ENCODE data around the gene MORN1.

DNA sequence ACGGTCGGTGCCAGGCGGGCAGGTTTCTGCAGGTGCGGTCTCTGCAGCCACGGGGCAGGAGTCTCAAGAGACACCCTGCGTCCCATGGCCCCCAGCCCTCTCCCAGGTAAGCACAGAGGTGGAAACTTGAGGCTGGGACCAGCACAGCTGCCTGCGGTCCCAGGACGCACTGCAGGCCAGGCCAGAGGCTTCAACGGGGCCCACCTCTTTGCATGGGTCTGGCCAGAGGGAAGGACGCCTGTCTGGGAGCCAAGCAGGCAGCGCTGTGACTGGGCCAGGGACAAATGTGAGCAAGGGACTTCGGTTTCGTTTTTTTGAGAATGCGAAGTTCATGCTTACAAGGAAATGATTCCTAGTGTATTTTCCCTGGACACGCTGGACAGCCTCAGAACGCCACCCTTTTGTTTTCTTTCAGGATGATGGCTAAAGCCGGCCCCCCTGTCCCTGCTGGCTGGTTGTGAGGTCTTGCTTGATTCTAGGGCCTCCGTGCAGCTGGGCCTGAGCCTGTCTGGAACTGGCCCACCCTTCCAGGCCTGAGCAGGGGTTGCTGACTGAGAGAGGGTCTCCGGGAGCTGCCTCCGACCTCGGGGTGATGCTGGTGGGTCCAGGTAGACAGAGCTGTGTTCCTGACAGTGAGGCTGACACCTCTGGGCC, 38.3 kb downstream of the MORN1 start:
- TF ChIP-seq POLR2AphosphoS5 (IDR thresholded peaks at IDR 0.05; ENCODE audit: borderline replicate concordance, low read depth, low read length): no peak
- TF ChIP-seq EZH2 (IDR thresholded peaks at IDR 0.05): no peak

Measured in SK-N-MC (cell line).